Tibial nerve (tissue), 4 donors: Measurements from ENCODE around the gene CRLF2. TPM values are rescaled to one million over a fixed set of nuclear protein-coding genes. Genes with fewer than 3 reads are reported as not detected.

ENCODE experiments used
- DNase-seq, 2 donors: peaks; one replicate each; pipeline ENCODE4 v3.0.0-alpha.2; 2019; ENCODE audit warnings: low spot score in 2 of 2
- H3K27ac ChIP-seq, 4 donors: fragments of 200-600 bp; sonication (generic) in 3 of 4; one replicate each; pipeline ENCODE4 v1.5.1; 2017 to 2019; ENCODE audit warnings: mild to moderate bottlenecking in 1 of 4
- H3K27me3 ChIP-seq, 2 donors: fragments of 200-600 bp; sonication (generic) in 1 of 2; one replicate each; pipeline versions ENCODE4 v1.5.1 to v1.6.0; 2017 to 2019
- H3K36me3 ChIP-seq, 3 donors: fragments of 200-600 bp; sonication (generic); one replicate each; pipeline ENCODE4 v1.5.1; 2018 to 2019
- H3K4me1 ChIP-seq, 4 donors: fragments of 200-600 bp; sonication (generic) in 3 of 4; one replicate each; pipeline ENCODE4 v1.5.1; 2017 to 2019
- H3K4me3 ChIP-seq, 4 donors: fragments of 200-600 bp; sonication (generic) in 3 of 4; one replicate each; pipeline ENCODE4 v1.5.1; 2017 to 2019; ENCODE audit warnings: mild to moderate bottlenecking in 1 of 4, moderate library complexity in 1 of 4
- H3K9me3 ChIP-seq, 4 donors: fragments of 200-600 bp; sonication (generic) in 3 of 4; one replicate each; pipeline ENCODE4 v1.5.1; 2017 to 2019
- CTCF ChIP-seq, 5 experiments: fragments of 200-600 bp in 3 of 5; fragments of 450-650 bp in 2 of 5; sonication (generic) in 3 of 5; IDR thresholded peaks; one replicate each; pipeline ENCODE4 v1.5.1; 2016 to 2019; ENCODE audit warnings: antibody characterized with exemption in 5 of 5, mild to moderate bottlenecking in 3 of 5, moderate library complexity in 2 of 5
- EP300 ChIP-seq, 2 donors: sonication (generic); formaldehyde crosslinking; IDR thresholded peaks; one replicate each; pipeline ENCODE4 v1.6.1; 2017; ENCODE audit warnings: antibody characterized with exemption in 2 of 2, mild to moderate bottlenecking in 1 of 2
- POLR2A ChIP-seq, 2 donors: fragments of 450-650 bp; IDR thresholded peaks; one replicate each; pipeline ENCODE4 v1.6.1; 2017; ENCODE audit warnings: antibody characterized with exemption in 2 of 2, mild to moderate bottlenecking in 2 of 2, moderate library complexity in 2 of 2
- WGBS, 2 donors: methylation state at CpG; one replicate each; pipeline ENCODE4 v1.1.5; 2018; 5-methylcytosine and 5-hydroxymethylcytosine counted together
- total RNA-seq, 4 donors: library from RNA; depleted of rRNA; stranded (reverse); fragments of >200 nt; gene quantifications; one replicate each; pipeline ENCODE4 v1.1.0, GENCODE V29; 2016

Gene CRLF2
- total RNA-seq, 4 donors from 2014 or later: 0.44 to 3.1 (median 0.84) TPM; not detected in 1

GRCh38 chrX:1222531-1223241 lies 10.2 kb upstream of the CRLF2 start:
- 76 to 85% methylated on average over 17 of the region's 17 CpGs for WGBS, 2 donors
- H3K27ac ChIP-seq: no peak overlapping the region
- H3K4me3 ChIP-seq: no peak overlapping the region
- TF ChIP-seq CTCF (IDR thresholded peaks at IDR 0.05): no peak
- no peak for TF ChIP-seq POLR2A (IDR thresholded peaks at IDR 0.05)
- no peak for TF ChIP-seq EP300 (IDR thresholded peaks at IDR 0.05)
- no peak for DNase-seq
- no peaks in the 10 kb centered on the region for H3K27me3 ChIP-seq
- H3K36me3 ChIP-seq: no peaks in the 10 kb centered on the region
- no peaks in the 10 kb centered on the region for H3K4me1 ChIP-seq
- H3K9me3 ChIP-seq: peaks cover 0 to 29% (median 2%) of the 10 kb centered on the region in 4 donors

- H3K4me3 ChIP-seq: no peak overlapping the region
- H3K4me1 ChIP-seq: no peaks in the 10 kb centered on the region
- 82 to 83% methylated on average over 12 of the region's 12 CpGs for WGBS, 2 donors
- no peaks in the 10 kb centered on the region for H3K27me3 ChIP-seq
- no peaks in the 10 kb centered on the region for H3K36me3 ChIP-seq
- TF ChIP-seq EP300 (IDR thresholded peaks at IDR 0.05) (no peak), CTCF (IDR thresholded peaks at IDR 0.05) (no peak), POLR2A (IDR thresholded peaks at IDR 0.05) (no peak)
- H3K9me3 ChIP-seq: peaks cover 0 to 29% (median 2%) of the 10 kb centered on the region in 4 donors
- DNase-seq: no peak
- no peak overlapping the region for H3K27ac ChIP-seq
Observed at GRCh38 chrX:1221296-1221845, 8.9 kb upstream of the CRLF2 start.

- Histone ChIP-seq H3K9me3 (peaks cover 0 to 21% (median 1%) of the 10 kb centered on the region in 4 donors), H3K4me3 (no peak overlapping the region), H3K27ac (no peak overlapping the region), H3K4me1 (no peaks in the 10 kb centered on the region), H3K36me3 (no peaks in the 10 kb centered on the region), H3K27me3 (no peaks in the 10 kb centered on the region)
- 73 to 75% methylated on average over 4 of the region's 4 CpGs for WGBS, 2 donors
- no peak for DNase-seq
- TF ChIP-seq CTCF (IDR thresholded peaks at IDR 0.05) (no peak), POLR2A (IDR thresholded peaks at IDR 0.05) (no peak), EP300 (IDR thresholded peaks at IDR 0.05) (no peak)
Observed at GRCh38 chrX:1218286-1218685, 5.8 kb upstream of the CRLF2 start.

- Histone ChIP-seq H3K36me3 (no peaks in the 10 kb centered on the region), H3K9me3 (no peaks in the 10 kb centered on the region), H3K4me1 (no peaks in the 10 kb centered on the region), H3K27me3 (no peaks in the 10 kb centered on the region), H3K27ac (no peak overlapping the region), H3K4me3 (no peak overlapping the region)
- TF ChIP-seq CTCF (IDR thresholded peaks at IDR 0.05) (no peak), EP300 (IDR thresholded peaks at IDR 0.05) (no peak), POLR2A (IDR thresholded peaks at IDR 0.05) (no peak)
- WGBS, 2 donors: 71 to 73% methylated on average over 10 of the region's 10 CpGs
- no peak for DNase-seq
Observed at GRCh38 chrX:1215123-1215823, 2.8 kb upstream of the CRLF2 start.

GRCh38 chrX:1213971-1214370 lies 1.5 kb upstream of the CRLF2 start:
- Histone ChIP-seq H3K36me3 (no peaks in the 10 kb centered on the region), H3K27me3 (no peaks in the 10 kb centered on the region), H3K4me3 (no peak overlapping the region), H3K4me1 (no peaks in the 10 kb centered on the region), H3K27ac (no peak overlapping the region), H3K9me3 (no peaks in the 10 kb centered on the region)
- DNase-seq: no peak
- WGBS, 2 donors: 88 to 91% methylated on average over 11 of the region's 11 CpGs
- TF ChIP-seq CTCF (IDR thresholded peaks at IDR 0.05) (no peak), EP300 (IDR thresholded peaks at IDR 0.05) (no peak), POLR2A (IDR thresholded peaks at IDR 0.05) (no peak)
